Measurements from ENCODE around the gene NELFA.
A peak's percentile ranks its signal among the peaks of the same experiment; 100 is the strongest.

The NELFA gene

DNA sequence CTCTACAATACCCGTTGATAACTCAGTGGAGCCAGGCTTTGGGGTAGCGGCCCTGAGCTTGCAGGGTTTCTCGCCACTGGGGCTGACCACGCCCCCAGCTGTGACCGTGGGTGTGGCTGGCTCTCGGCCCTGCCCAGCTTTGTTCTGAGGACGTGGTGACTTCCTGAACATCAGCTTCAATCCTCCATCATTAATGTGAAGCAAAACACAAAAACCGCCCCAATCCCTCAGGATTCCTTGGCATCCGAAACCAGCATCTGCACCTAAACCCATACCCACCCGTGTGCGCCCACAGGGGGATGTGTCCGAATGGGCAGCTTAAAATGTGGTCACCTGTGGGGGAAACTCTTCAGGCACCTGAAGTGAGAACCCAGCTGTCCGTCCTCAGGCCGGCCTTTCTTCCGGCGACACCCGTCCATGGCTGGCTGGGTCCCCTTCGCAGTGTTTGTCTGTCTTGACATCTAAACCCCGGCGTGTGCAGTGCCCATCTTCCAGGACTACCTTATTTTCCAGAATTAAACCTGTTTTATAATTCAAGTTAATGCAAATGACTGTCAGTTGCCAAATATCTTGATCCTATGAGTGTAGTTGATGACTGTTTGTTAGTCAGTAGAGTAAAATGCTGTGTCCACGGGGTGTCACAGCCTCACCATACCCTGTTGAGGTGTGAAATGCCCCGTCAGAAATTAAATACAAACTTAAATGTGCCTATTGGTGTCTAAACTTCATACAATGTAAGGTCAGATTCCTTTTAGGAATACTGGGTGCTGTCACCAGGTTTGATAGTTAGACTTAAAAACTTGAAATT is 27.3 kb downstream of the NELFA start:
- DNase-seq, result peak; percentile 63

DNA sequence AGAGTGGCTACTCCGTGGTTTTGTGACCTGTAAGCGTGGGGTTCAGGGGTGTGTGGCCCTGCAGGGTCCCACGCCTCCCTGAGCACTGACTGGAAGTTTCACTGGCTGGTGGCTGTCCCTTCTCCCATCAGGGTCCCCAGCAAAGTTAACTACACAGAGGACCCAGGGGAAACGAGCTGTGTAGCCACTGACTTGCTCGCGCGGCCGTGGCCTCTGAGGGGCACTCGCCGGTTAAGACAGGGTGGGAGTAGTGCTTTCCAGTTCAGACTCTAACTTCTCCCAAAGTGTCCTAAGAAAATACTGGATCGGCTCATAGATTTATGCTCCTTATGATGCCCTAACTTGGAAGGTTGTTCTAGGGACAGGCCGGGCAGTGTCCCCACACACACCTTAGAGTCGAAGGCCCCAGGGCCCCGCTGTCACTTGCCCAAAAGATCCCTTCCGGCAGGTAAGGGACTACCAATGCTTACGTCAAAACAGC is 28.2 kb downstream of the NELFA start:
- no peak for DNase-seq

- no peak for DNase-seq
These were observed 29.1 kb downstream of the NELFA start for GRCh38 chr4:1979477-1980196.

DNA sequence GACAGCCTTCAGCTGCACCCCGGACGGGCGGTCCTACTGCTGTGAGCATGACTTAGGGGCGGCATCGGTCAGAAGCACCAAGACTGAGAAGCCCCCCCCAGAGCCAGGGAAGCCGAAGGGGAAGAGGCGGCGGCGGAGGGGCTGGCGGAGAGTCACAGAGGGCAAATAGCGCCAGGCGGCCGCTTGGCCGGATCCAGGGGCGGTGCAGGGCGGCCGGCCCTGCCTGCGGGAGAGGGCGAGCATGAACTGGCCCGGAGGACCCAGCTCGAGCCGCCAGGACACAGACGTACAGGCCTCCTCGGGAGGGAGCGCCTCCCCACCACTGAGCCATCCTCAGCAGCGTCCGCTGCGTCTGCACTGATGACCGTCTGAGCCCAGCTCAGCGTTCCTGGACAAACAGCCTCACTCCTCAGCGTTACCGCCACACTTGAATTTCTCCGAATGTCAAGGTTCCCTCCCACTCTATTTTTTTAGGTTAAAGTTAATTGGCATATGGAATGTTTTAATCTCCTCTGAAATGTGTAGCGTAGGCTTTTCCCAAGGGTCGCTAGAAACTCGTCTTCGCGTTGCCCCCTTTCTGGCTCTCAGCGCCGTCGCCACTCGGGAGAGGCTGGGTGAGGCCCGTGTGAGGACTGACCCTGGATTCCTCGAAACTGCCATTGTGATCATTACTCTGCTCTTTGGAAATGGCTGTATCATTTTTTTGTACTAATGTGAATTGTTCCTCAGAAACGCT is 29.9 kb downstream of the NELFA start:
- DNase-seq, result no peak

GRCh38 chr4:1978226-1978625 is 30.5 kb downstream of the NELFA start:
- DNase-seq, result no peak

DNA sequence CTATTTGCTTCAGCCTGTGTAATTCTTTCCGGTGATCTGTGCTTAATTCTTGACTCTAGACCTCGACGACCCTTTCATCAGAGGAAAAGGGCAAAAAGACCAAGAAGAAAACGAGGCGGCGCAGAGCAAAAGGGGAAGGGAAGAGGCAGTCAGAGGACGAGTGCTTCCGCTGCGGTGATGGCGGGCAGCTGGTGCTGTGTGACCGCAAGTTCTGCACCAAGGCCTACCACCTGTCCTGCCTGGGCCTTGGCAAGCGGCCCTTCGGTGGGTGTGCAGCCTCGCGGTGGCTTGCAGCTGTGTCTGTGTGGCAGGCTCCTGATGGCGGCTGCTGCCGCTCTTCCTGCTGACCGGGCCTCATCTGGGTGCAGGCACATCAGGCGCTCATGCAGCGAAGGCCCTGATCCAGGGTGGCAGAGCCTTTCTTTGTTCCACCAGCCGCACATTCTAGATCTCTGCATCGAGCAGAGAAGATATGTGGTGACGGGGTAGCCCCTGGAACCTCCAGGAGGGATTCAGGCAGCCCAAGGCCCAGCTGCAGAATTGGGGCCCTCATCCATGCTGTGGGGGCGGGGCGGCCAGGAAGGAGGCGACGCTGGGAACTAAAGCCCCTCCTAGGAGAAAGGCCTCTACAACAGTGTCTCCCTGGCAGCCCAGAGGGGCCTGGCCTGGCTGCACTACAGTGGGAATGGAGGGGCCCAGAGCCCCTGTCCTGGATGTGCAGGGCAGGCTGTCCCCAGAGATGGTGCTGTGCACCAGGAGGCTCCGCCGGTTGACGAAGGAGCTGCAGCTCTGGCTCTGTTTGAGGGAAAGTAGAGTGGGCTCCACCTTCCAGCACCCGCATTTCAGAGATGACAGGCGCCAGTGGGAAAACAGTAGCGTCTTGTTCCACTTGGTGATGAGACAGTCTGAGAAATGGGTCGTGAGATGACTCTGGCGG is 32.1 kb downstream of the NELFA start:
- DNase-seq, result no peak

- DNase-seq, result no peak
These were observed 32.9 kb downstream of the NELFA start for GRCh38 chr4:1975880-1976279.

GRCh38 chr4:1975391-1975801 is 33.4 kb downstream of the NELFA start:
- DNase-seq, result no peak

DNA sequence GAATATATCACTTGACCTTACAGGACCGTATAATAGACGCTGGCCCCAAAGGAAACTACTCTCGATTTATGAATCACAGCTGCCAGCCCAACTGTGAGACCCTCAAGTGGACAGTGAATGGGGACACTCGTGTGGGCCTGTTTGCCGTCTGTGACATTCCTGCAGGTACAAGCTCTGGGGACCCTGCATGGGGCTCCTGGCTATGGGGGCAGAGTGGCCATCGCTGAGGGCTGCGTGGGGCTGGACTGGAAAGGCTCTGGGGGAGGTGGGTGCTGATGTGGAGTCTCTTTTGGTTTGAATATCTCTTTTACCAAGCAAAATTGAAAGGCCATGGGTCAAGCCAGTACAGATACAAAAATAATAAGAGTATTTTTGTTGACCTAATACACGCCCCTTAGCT is 33.9 kb downstream of the NELFA start:
- DNase-seq, result no peak

GRCh38 chr4:1973661-1974060 is 35.1 kb downstream of the NELFA start:
- no peak for DNase-seq

DNA sequence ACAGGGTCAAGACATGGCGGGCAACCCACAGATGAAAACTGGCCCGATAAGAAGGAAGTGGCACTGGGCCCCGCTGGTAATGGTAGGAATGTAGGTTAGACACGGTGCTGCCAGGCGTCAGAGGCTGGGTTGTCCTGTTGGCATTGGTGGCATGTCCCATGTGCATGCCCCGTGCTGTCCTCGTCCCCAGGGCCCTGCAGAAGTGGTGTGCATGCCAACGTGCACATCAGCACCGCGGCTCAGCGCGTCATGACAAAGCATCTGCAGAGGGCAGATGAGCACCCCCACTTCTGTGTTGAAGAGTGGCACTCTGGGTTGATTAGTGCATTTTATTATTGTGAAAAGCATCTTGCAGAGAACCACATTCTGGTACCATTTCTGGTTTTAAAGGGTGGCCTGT is 35.6 kb downstream of the NELFA start:
- DNase-seq, result no peak

DNA sequence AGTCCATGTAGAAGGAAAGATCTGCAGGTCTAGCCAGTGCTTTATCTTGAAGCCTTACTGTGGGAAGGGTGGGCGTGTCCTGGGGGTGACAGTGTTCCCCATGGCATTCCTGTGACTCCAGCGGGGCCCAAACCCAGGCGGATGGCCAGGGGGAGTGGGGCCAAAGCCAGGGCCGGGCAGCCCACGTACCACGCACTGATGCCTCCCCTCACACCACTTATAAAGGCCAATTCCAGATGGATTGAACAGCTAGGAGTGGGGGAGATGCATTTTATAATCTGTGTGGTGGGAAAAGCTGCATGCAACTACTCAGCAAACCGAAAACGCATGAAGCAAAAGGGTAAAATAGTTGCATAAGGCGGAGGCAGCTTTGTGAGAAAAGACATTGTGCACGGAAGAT is 36.4 kb downstream of the NELFA start:
- DNase-seq, result no peak

- DNase-seq, result no peak
These were observed 37.1 kb downstream of the NELFA start for GRCh38 chr4:1971456-1972200.

- DNase-seq, result no peak
These were observed 37.8 kb downstream of the NELFA start for GRCh38 chr4:1970926-1971325.

GRCh38 chr4:1969928-1970723 is 38.6 kb downstream of the NELFA start:
- no peak for DNase-seq

GRCh38 chr4:1968686-1969295 is 40.0 kb downstream of the NELFA start:
- DNase-seq, result no peak

DNA sequence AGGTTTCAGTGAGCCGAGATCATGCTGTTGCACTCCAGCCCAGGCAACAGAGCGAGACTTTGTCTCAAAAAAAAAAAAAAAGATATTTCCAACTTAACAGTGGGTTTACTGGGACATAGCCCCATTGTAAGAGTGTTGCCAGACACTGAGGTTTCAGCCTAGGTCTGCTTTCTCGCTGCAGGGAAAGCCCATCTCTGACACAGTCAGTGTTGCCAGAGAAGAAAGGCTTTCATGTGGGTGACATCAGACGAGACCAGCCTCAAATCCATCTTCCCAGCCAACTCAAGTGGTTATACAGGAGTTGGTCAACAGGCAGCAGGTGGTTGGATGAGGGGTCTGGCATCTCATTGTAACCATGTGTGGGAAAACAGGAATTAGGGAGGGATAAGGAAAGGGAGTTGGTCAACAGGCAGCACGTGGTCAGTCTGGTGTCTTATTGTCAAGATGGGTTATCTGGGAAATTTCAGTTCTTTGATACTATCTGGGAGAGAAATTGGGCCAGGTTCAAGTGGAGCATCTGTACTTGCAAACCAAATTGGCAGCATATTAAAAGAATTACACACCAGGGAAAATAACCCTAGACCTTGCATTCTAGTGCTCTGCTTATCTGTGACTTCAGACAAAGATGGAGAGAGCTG is 41.1 kb downstream of the NELFA start:
- no peak for DNase-seq

DNA sequence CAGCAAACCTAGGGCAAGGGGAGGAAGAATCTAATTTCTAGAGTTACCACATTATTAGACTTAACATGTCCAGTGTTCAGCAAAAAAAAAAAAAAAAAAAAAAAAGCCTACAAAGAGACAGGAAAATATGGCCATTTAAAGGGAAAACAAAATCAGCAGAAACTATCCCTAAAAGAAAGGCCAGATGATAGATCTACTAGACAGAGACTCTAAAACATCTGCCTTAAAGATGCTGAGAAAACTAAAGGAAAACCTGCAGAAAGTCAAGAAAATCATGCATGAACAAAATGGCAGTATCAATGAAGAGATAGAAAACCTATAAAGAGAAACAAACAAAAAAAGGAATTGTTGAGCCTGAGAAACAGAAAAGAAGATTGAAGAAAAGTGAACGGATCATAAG is 43.8 kb downstream of the NELFA start:
- DNase-seq, result no peak

GRCh38 chr4:1964443-1964842 is 44.3 kb downstream of the NELFA start:
- peak; percentile 57 for DNase-seq

DNA sequence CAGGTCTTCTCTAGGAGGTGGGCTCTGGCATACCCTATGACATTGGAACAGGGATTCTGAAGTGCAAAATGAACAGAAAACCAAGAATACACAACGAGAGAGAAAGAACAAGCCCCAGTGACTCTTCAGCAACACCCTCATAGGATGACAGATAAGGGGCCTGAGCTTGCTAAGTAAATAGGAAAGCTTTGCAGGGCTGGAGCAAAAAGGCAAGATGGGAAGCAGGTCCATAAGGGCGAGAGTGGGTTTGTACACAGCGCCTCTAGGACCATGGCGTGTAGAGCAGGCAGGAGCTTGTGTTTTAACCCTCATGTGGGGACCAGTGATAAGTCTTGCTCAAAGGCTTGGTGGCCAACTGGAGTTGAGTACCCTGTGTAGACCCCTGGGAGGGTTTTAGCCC is 45.8 kb downstream of the NELFA start:
- no peak for DNase-seq

All from hematopoietic multipotent progenitor cell treated with erythropoietin and hydrocortisone succinate and interleukin-3 and kit ligand, for 6 days (in vitro differentiated cells).